DMS153 (cell line): ENCODE results near the gene OXLD1.
"Not testable (repeated sequence)": the region's sequence is repeated elsewhere in the genome, so short reads cannot be mapped to it uniquely, and the experiment has no call there.

ENCODE experiments used
- DNase-seq: peaks from one replicate; lab custom pipeline; 2025; lab: John Stamatoyannopoulos, UW

The OXLD1 gene

DNA sequence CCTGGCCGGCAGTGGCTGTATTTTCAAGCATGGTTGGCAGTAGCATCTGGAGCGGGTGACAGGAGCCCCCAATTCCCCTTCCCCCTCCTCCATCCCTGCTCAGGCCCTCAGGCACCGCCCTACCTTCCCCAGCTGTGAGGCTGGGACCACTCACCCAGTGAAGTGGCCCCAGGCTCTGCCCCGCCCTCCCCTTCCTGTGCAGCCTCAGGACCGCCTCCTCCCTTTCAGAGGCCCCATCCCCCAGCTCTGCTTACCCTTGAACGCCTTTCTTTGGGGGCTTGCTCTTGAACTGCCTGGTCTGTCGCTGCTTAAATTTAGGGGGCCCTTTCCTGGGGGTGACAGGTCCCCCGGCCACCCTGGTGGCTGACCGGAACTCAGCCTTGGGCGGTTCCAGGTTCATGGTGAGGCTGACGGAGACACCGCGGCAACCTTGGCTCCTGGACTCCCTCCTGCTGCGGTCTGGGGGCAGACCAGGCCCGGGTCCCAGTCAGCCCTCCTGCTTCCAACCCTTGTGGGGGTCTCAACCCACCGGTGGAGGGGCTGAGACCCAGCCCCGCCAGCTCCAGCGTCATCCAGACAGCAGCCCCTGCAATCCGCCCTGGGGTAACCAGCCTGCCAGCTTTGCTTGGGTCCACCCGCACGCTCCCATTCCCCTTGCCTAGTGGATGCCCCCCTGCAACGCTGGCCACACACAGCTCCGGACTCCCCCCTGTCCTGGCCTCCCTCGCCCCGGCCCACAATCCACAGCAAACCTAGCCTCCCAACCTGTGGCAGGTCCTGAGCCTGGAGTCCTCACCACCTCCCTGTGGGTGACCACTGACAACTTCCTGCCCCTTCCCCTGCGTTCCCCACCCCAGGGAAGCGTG is 13.3 kb downstream of the OXLD1 start:
- no peak for DNase-seq

- no peak for DNase-seq
Measured at GRCh38 chr17:81651692-81652091, 14.7 kb downstream of the OXLD1 start.

DNA sequence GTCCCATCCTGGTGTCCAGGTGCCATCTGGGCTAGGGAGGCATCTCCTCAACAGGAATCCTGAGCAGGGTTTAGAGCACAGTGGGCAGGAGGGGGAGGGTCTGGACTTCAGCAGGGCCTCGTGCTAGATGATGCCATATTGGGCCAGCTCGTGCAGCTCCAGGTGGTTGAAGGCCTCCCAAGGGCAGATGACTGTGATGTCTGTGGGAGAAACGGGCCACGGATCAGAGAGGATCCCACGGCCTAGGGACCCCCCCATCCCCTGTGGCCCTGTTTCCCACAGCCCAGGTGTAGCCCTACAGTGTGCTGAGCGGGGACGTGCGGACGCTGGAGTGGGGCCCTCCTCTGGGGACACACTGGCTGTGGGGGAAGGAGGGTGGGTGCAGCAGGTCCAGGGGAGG is 15.5 kb downstream of the OXLD1 start:
- no peak for DNase-seq

DNA sequence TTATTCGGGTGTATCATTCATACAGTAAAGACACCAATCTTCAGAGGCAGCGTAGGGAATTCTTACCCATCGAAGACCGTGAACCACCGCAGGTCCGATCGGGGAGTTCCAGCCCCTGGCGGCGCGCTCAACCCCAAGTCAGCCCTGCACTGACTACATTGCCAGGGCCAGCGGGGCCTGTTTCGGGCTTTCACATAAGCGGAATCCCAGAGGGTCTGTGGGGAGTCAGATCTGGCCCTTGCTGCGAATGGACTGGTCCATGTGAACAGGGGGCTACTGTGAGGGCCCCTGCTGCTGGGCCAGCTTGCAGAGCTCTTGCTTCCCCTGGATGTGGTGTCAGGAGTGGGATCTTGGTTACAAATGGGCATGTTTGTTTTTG is 17.7 kb downstream of the OXLD1 start:
- DNase-seq = no peak

DNA sequence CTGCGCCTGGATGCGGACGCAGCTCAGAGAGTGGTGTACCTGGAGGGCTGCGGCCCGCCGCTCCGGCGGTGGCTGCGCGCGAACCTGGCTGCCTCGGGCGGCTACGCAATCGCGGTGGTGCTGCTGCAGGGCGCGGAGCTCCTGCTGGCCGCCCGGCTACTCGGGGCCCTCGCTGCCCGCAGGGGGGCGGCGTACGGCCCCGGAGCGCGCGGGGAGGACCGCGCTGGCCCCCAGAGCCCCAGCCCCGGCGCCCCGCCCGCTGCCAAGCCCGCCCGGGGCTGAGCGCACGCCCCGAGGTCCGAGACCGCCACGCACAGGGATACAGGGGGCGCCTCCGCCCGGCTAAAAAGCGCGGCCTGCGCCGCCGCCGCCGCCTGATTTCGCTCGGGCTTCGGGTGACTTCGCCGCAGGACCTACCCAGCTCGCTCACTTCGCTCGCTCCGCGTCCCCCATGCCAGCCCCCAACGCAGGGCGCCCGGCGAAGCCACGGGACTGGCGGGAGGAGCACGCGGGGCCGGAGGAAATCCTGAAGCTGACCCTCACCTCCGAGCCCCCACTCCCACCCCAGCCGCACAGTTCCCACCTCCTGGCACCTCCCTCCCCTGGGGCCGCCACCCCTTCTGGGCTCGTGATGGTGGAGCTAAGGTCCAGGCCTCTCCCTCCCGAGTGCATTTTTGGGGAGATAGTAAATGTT is 18.2 kb downstream of the OXLD1 start:
- DNase-seq = no peak

GRCh38 chr17:81647640-81648012 is 18.8 kb downstream of the OXLD1 start:
- no peak for DNase-seq

- no peak for DNase-seq
Measured at GRCh38 chr17:81646869-81647600, 19.4 kb downstream of the OXLD1 start.

GRCh38 chr17:81644976-81645952 is 21.1 kb downstream of the OXLD1 start:
- DNase-seq = no peak

DNA sequence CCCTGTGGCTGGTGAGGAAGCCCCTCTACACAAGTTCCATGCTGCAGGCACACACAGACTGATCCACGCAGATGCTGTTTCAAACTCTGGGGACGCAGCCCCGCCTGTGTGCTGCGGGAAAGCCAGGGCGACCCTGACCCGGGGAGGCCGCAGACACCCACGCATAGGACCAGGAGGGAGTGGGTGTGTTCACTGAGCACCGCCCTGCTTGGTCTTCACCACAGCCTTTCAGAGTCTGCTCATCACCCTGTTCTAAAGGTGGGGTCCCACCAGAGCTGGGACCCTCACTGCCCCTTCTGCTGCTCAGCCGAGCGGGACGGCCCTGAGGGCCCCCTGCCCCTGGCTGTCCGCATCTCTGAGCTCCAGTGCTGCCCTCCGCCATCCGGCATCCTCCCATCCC is 21.9 kb downstream of the OXLD1 start:
- no peak for DNase-seq

DNA sequence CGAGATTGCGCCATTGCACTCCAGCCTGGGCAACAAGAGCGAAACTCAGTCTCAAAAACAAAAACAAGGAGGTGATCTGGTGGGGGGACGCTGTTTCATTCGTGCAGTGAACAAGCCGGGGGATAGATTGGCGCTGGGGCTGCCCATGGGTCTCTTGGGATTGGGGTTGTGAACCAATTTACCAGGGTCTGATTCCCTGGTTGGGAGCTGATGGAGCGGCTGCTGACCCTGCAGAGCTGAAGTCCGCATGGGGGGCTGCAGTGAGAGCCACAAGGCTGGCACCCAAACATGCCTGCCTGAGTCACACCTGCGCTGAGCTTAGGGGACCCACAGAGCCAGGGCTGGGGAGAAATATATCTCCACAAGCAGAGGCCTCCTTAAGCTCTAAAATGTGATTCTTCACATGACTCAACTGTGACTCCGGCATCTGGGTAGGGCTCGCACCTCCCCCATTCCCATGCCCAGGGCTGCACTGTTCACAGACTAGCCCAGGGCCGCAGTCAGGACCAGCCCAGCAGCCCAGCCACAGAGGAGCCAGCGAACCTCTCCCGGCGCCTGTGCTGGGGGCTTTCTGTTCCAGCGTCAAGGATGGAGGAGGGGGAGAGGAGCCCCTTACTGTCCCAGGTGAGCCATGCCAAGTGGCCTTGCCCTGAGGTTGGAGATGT is 24.4 kb downstream of the OXLD1 start:
- DNase-seq = no peak

DNA sequence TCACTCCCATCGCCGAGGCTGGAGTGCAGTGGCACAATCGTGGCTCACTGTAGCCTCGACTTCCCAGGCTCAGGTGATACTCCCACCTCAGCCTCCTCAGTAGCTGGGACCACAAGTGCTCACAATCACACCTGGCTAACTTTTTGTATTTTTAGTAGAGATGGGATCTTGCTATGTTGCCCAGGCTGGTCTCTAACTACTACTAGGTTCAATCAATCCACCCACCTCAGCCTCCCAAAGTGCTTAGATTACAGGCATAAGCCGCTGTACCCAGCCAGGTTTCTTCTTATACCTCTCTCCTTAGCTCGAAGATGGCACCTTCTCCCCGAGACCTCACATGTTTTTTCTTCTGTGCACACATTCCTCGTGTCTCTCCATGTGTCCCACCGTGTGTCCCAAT is 26.4 kb downstream of the OXLD1 start:
- DNase-seq = no peak

- DNase-seq = no peak
Measured at GRCh38 chr17:81638683-81639082, 27.7 kb downstream of the OXLD1 start.

GRCh38 chr17:81636505-81637288 is 29.7 kb downstream of the OXLD1 start, which contains the start of the genes NPLOC4 and TSPAN10:
Gene NPLOC4 (minus strand): TSS chr17:81637112. CDS start chr17:81636930, 182 bp downstream.
Gene TSPAN10 (plus strand): TSS chr17:81637196. CDS start chr17:81642413, 5,217 bp downstream.
- peak; percentile 28 for DNase-seq

DNA sequence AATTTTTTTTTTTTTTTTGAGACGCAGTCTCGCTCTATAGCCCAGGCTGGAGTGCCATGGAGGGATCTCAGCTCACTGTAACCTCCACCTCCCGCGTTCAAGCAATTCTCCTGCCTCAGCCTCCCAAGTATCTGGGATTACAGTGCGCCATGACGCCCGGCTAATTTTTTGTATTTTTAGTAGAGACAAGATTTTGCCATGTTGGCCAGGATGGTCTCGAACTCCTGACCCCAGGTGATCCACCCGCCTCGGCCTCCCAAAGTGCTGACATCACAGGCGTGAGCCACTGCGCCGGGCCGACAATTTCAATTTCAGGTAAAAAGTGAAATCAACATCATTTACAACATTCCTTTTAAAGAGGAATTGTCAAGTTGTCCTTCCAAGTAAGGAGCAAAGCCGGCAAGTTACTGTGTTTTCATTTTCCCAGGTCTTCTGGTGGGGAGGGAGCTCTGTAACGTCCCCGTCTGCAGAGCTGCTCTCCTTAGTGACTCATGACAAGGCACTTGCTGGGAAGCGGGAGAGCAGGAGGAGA is 30.4 kb downstream of the OXLD1 start:
- DNase-seq = no peak

- DNase-seq = no peak
Measured at GRCh38 chr17:81635431-81635830, 31.0 kb downstream of the OXLD1 start.

DNA sequence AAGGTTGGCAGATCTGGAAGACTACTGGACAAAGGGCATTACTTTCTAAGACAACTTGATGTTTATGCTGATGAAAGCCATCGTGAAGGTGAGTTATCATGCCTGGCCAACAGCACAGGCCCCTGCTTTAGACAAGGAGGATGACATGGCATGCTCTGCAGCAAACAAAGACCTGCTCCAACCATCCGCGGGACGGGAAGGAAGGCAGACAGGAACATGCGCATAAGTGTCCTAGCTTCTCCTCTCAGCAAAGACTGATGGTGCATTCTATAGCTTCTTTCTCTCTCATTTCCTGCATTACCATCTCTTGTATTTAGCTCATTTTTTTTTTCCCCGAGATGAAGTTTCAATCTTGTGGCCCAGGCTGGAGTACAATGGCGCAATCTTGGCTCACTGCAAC is 34.9 kb downstream of the OXLD1 start:
- DNase-seq = no peak

DNA sequence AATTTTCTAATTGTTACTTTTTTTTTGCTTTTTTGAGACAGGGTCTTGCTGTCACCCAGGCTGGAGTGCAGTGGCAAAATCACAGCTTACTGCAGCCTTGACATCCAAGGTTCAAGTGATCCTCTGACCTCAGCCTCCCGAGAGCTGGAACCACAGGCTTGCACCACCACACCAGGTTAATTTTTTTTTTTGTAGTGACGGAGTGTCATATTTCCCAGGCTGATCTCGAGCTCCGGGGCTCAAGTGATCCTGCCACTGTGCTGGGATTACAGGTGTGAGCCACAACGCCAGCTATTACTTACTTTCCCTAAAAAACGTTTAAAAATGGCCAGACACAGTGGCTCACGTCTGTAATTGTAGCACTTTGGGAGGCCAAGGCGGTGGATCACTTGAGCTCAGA is 36.1 kb downstream of the OXLD1 start:
- DNase-seq = no peak

DNA sequence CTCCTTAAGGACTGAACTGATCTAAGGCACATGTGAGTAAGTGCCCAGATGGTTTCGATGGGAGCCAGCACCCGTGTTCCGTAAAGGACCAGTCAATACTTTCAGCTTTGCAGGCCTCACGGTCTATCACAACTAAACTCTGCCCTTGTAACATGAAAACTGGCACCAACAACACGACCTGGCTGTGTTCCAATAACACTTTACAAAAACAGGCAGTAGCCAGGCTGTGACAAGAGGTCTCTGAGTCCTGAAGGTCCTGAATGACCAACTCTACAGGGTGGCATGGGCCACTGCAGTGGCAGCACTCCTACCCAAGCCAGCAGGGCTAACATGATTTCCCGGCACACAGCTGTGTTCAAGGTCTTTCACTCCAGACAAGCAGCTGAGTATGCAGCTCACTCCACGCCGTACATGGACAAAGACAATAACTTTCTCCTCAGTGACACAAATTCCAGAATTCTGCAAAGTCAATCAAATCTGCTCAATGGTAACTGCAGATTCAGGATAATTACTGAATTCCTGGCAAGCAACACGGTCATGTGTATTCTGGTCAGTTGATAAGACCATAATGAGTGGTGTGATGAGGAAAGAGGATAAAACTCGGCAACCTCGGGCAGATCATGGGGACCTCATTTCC is 44.8 kb downstream of the OXLD1 start:
- DNase-seq = no peak

- DNase-seq = not testable (repeated sequence)
Measured at GRCh38 chr17:81618307-81618706, 48.1 kb downstream of the OXLD1 start.
